A673 (cell line): ENCODE measurements around the gene SCGB1C2. TPM values are rescaled to one million over a fixed set of nuclear protein-coding genes. Genes with fewer than 3 reads are reported as not detected.

Source experiments
- BruUV-seq: library from RNA; stranded (reverse); fragments of 400-500 nt; replicated peaks from 2 replicates; lab custom pipeline; 2021; lab: Mats Ljungman, UMichigan
- CTCF ChIA-PET: fragments of 300-600 bp; sonication (Branson Sonifier 250); formaldehyde crosslinking; loops from one replicate; lab custom pipeline; 2022; ENCODE audit warnings: antibody characterized with exemption; lab: Charles Lee
- POLR2A ChIA-PET: fragments of 300-600 bp; sonication (Branson Sonifier 250); formaldehyde crosslinking; loops from one replicate; lab custom pipeline; 2022; ENCODE audit warnings: antibody characterized with exemption; ENCODE audit not compliant: low non-redundant PET; lab: Charles Lee
- DNase-seq: peaks from one replicate; pipeline ENCODE4 v3.0.0-alpha.2; 2015; ENCODE audit warnings: low spot score
- H3K27ac ChIP-seq: fragments of 200-600 bp; sonication (generic); 2 replicates; pipeline ENCODE4 v1.5.1; 2016; ENCODE audit warnings: mixed run types, low read depth, mild to moderate bottlenecking, mixed read lengths, antibody characterized with exemption, low read length; ENCODE audit not compliant: poor library complexity, severe bottlenecking
- H3K27me3 ChIP-seq: fragments of 200-600 bp; sonication (generic); replicated peaks from 2 replicates; pipeline ENCODE4 v1.6.1; 2017; ENCODE audit warnings: mixed run types, low read depth, mild to moderate bottlenecking, mixed read lengths, antibody characterized with exemption, low read length; ENCODE audit not compliant: insufficient read depth, poor library complexity
- H3K36me3 ChIP-seq: fragments of 200-600 bp; sonication (generic); 2 replicates; pipeline ENCODE4 v1.6.1; 2016; ENCODE audit warnings: mixed run types, mild to moderate bottlenecking, mixed read lengths, antibody characterized with exemption, low read length; ENCODE audit not compliant: insufficient read depth, poor library complexity, severe bottlenecking
- H3K4me1 ChIP-seq: fragments of 200-600 bp; sonication (generic); 2 replicates; pipeline ENCODE4 v1.6.1; 2017; ENCODE audit warnings: mixed run types, mild to moderate bottlenecking, mixed read lengths, antibody characterized with exemption, low read length; ENCODE audit not compliant: insufficient read depth, poor library complexity, severe bottlenecking
- H3K4me3 ChIP-seq: fragments of 200-600 bp; sonication (generic); 2 replicates; pipeline ENCODE4 v1.5.1; 2016; ENCODE audit warnings: low read depth, mixed run types, mild to moderate bottlenecking, mixed read lengths, low read length; ENCODE audit not compliant: poor library complexity, severe bottlenecking
- H3K9me3 ChIP-seq: fragments of 200-600 bp; sonication (generic); 2 replicates; pipeline ENCODE4 v1.6.1; 2016; ENCODE audit warnings: mixed run types, low read depth, mild to moderate bottlenecking, mixed read lengths, antibody characterized with exemption, low read length; ENCODE audit not compliant: poor library complexity, severe bottlenecking
- CTCF ChIP-seq: fragments of 300-800, 200-600 bp; sonication (generic); conservative IDR thresholded peaks from 2 replicates; pipeline ENCODE4 v1.5.1; 2017; ENCODE audit warnings: low read depth, mild to moderate bottlenecking, antibody characterized with exemption, low read length, moderate library complexity, mixed read lengths
- EZH2 ChIP-seq: fragments of 200-600 bp; sonication (generic); IDR thresholded peaks from 2 replicates; pipeline ENCODE4 v1.6.1; 2017; ENCODE audit warnings: borderline replicate concordance, low read depth, mild to moderate bottlenecking, mixed read lengths, antibody characterized with exemption, low read length; ENCODE audit not compliant: poor library complexity, severe bottlenecking
- intact Hi-C: fragments of 100-400 bp; cut with micrococcal nuclease; formaldehyde crosslinking; loops from one replicate; pipeline ENCODE4 v1.10.0; 2022; ENCODE audit not compliant: unreplicated experiment
- total RNA-seq: library from RNA; stranded (reverse); gene quantifications from 2 replicates; pipeline ENCODE4 v1.2.3, GENCODE V29; 2021

SCGB1C2 gene
- total RNA-seq, 1 experiment from 2014 or later, result not detected

- POLR2A ChIA-PET, result interaction anchor here (0.6 kb wide), 1 partner anchor 808 kb away, joined by 3 read pairs; no protein-coding TSS in a partner anchor
- H3K27ac ChIP-seq, result no peak overlapping the region
- DNase-seq, result no peak
- no peaks in the 10 kb centered on the region for H3K36me3 ChIP-seq
- H3K27me3 ChIP-seq, result peaks cover 34% of the 10 kb centered on the region
- H3K4me3 ChIP-seq, result peak overlapping the region; percentile 46
- intact Hi-C loops, result no loop called here
- no TSS peak for BruUV-seq
- peak; percentile 73 for TF ChIP-seq EZH2
- no peak for TF ChIP-seq CTCF
- no peaks in the 10 kb centered on the region for H3K9me3 ChIP-seq
- no peaks in the 10 kb centered on the region for H3K4me1 ChIP-seq
- CTCF ChIA-PET, result no interaction called here
Measured at GRCh38 chr17:180381-181244, 43.2 kb downstream of the SCGB1C2 start.

- no peak within 1 kb of the TSS for H3K27ac ChIP-seq
- ChIA-PET CTCF (no interaction called here), POLR2A (no interaction called here)
- no peak for TF ChIP-seq EZH2
- BruUV-seq, result no TSS peak
- intact Hi-C loops, result no loop called here
- H3K36me3 ChIP-seq, result no peaks in the 10 kb centered on the region
- peak within 1 kb of the TSS; percentile 46 for H3K4me3 ChIP-seq
- H3K27me3 ChIP-seq, result peaks cover 34% of the 10 kb centered on the region
- H3K9me3 ChIP-seq, result no peaks in the 10 kb centered on the region
- DNase-seq, result peak; percentile 22
- no peaks in the 10 kb centered on the region for H3K4me1 ChIP-seq
Measured at GRCh38 chr17:181245-182049, 44.1 kb downstream of the SCGB1C2 start, which contains the start of gene DOC2B. DOC2B (minus strand) TSS chr17:181650; CDS start chr17:181479, 171 bp downstream.

- intact Hi-C loops, result no loop called here
- Histone ChIP-seq H3K4me1 (no peaks in the 10 kb centered on the region), H3K27ac (no peak overlapping the region), H3K9me3 (no peaks in the 10 kb centered on the region), H3K4me3 (peak overlapping the region; percentile 46), H3K36me3 (no peaks in the 10 kb centered on the region), H3K27me3 (peaks cover 34% of the 10 kb centered on the region)
- ChIA-PET CTCF (no interaction called here), POLR2A (no interaction called here)
- no peak for TF ChIP-seq EZH2
- TF ChIP-seq CTCF, result no peak
- no TSS peak for BruUV-seq
- no peak for DNase-seq
Measured at GRCh38 chr17:182050-182751, 44.8 kb downstream of the SCGB1C2 start.
